ENCODE measurements around the gene EIF3D. TPM values are rescaled to one million over a fixed set of nuclear protein-coding genes. Genes with fewer than 3 reads are reported as not detected.

EIF3D gene
- total and polyA plus RNA-seq, 9 of the 15 experiments (the other 6 are each of a cell fraction or from before 2014, with no cell fraction given), result 191 to 422 (median 279) TPM

DNA sequence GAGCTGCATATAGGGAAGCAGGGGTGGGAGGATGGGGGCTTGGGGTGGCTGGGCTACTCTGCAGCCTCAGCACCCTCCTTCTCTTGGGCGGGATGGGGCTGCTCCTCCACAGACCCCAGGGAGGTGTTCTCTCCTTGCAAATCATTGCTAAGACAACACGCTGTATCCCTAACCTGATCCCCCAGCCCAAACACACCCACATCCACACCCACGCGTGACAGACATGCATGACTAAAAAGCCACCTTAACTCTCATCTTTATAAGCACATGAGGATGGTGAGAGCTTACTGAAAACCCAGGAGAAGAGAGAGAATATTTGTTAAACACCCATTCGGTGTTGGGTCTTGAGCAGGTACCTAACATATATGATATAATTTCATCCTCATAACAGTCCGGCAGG, 39.9 kb upstream of the EIF3D start:
- peaks cover 12 to 25% of the 10 kb centered on the region in 2 experiments; a peak in 3 of 5 replicates for H3K27me3 ChIP-seq (ENCODE audit: control insufficient read depth in 2 of 2, insufficient read depth in 2 of 2, low read length in 2 of 2)
- H3K79me2 ChIP-seq (ENCODE audit: control insufficient read depth, insufficient read depth, low read length), result no peaks in the 10 kb centered on the region
- intact Hi-C loops (cut with micrococcal nuclease) (no loop called here), in situ Hi-C loops (cut with MboI) (no loop called here)
- no peak for TF ChIP-seq PRMT5 (CRISPR knock-in tag; IDR thresholded peaks at IDR 0.05)
- no peak for TF ChIP-seq SP2 (IDR thresholded peaks at IDR 0.05; ENCODE audit: extremely low read depth, low read depth, low read length, poor library complexity, severe bottlenecking)
- TF ChIP-seq SAFB (IDR thresholded peaks at IDR 0.05; ENCODE audit: borderline replicate concordance, low read depth, low read length), result no peak
- TF ChIP-seq SRF (CRISPR knock-in tag; IDR thresholded peaks at IDR 0.05), result no peak
- TF ChIP-seq CREBBP (IDR thresholded peaks at IDR 0.05; ENCODE audit: low read depth, low read length), result no peak
- TF ChIP-seq CBX5 (IDR thresholded peaks at IDR 0.05; ENCODE audit: borderline replicate concordance, low read depth), result no peak
- no peak for TF ChIP-seq MEF2D (tag; conservative IDR thresholded peaks at IDR 0.05; ENCODE audit: low read depth)
- no peak for TF ChIP-seq ZFP36 (IDR thresholded peaks at IDR 0.05; ENCODE audit: low read depth, low read length, partially characterized antibody)
- TF ChIP-seq GABPB2 (CRISPR knock-in tag; conservative IDR thresholded peaks at IDR 0.05), result no peak
- TF ChIP-seq, protein P1, sequence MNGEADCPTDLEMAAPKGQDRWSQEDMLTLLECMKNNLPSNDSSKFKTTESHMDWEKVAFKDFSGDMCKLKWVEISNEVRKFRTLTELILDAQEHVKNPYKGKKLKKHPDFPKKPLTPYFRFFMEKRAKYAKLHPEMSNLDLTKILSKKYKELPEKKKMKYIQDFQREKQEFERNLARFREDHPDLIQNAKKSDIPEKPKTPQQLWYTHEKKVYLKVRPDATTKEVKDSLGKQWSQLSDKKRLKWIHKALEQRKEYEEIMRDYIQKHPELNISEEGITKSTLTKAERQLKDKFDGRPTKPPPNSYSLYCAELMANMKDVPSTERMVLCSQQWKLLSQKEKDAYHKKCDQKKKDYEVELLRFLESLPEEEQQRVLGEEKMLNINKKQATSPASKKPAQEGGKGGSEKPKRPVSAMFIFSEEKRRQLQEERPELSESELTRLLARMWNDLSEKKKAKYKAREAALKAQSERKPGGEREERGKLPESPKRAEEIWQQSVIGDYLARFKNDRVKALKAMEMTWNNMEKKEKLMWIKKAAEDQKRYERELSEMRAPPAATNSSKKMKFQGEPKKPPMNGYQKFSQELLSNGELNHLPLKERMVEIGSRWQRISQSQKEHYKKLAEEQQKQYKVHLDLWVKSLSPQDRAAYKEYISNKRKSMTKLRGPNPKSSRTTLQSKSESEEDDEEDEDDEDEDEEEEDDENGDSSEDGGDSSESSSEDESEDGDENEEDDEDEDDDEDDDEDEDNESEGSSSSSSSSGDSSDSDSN (IDR thresholded peaks at IDR 0.05; ENCODE audit: borderline replicate concordance in 1 of 2, low read depth in 2 of 2, low read length in 2 of 2), result no peak
- TF ChIP-seq CCNT2 (IDR thresholded peaks at IDR 0.05; ENCODE audit: borderline replicate concordance, extremely low read depth, insufficient read length, low read depth, low read length), result no peak
- no peak for TF ChIP-seq ZNF239 (CRISPR knock-in tag; IDR thresholded peaks at IDR 0.05)
- TF ChIP-seq BHLHE40 (IDR thresholded peaks at IDR 0.05; ENCODE audit: low read length), result no peak
- FAIRE-seq, result no peak
- BruUV-seq (replicated peaks), result no TSS peak
- ChIA-PET POLR2A (no interaction called here), CTCF (ENCODE audit: low intra/inter-chr PET ratio) (no interaction called here)
- H3K4me1 ChIP-seq (replicated peaks in 1 of 2; ENCODE audit: control insufficient read depth in 2 of 2, insufficient read depth in 2 of 2, low read length in 2 of 2), result peaks cover 0 to 11% of the 10 kb centered on the region in 2 experiments; a peak in 2 of 5 replicates
- H3K4me2 ChIP-seq (ENCODE audit: insufficient read depth, low read length), result no peak overlapping the region
- no peak overlapping the region for H3K27ac ChIP-seq (ENCODE audit: extremely low read depth, low read depth, low read length)
- H3K9me1 ChIP-seq (ENCODE audit: control insufficient read depth, insufficient read depth, low read length), result no peaks in the 10 kb centered on the region
- no peak overlapping the region for H3K9ac ChIP-seq (ENCODE audit: insufficient read depth in 1 of 2, low read depth in 2 of 2, low read length in 2 of 2)
- DNase-seq (ENCODE audit: extremely low read depth in 1 of 4, low spot score in 3 of 4), result no peak
- H2AFZ ChIP-seq (ENCODE audit: low read depth, low read length), result no peak overlapping the region
- ATAC-seq, result no peak
- whole genome bisulfite sequencing (ENCODE audit: insufficient coverage, low coverage, missing lambda C conversion rate), result 1% methylated on average over 6 of the region's 6 CpGs
- no peaks in the 10 kb centered on the region for H3K9me3 ChIP-seq (replicated peaks; ENCODE audit: control insufficient read depth, insufficient read depth, low read depth, low read length)
- no peak overlapping the region for H3K4me3 ChIP-seq
- H4K20me1 ChIP-seq (replicated peaks; ENCODE audit: control insufficient read depth, insufficient read depth, low read length), result no peaks in the 10 kb centered on the region
- no peaks in the 10 kb centered on the region for H3K36me3 ChIP-seq (ENCODE audit: control insufficient read depth, insufficient read depth, low read length)

All from K562 (cell line).